ENCODE results near the gene AAK1. TPM values are rescaled to one million over a fixed set of nuclear protein-coding genes. Genes with fewer than 3 reads are reported as not detected.

AAK1 gene
- total RNA-seq, 1 experiment from 2014 or later, result 35.6 TPM

DNA sequence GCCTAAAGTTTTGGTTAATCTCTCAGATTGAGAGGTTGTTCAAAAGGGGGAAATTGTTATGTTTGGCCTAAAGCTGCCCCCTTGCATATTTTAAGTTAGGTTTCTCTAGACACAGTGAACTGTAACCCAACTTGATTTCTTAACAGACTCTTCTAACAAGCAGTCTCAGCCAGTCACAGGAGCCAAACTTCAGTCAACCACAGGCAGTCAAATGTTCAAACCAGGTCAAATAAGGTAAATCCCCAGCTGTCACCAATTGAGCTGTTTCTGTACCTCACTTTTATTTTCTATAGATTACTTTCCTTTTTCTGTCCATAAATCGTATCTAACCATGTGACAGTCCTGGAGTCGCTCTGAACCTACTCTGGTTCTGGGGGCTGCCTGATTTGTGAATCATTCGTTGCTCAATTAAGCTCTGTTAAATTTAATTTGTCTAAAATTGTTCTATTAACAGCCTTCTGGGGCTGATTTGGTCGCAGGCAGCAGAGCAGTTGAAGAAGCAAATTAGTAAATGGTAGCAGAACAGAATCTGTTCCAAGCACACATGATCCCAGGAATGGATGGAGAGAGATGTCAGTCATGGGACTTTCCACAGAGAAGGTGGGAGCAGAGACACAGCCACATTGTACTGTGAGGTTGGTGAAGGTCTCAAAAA lies 189.9 kb downstream of the AAK1 start:
- ChIA-PET POLR2A (interaction anchor here (1.4 kb wide), 1 partner anchor 16 kb away, joined by 3 read pairs; no protein-coding TSS in a partner anchor), CTCF (interaction anchor here (1.3 to 1.7 kb wide), 2 partner anchors 16 to 78 kb away, joined by 3 to 7 read pairs; partner anchors contain the start of gene NFU1)
- no peak overlapping the region for H3K4me3 Mint-ChIP-seq
- DNase-seq (ENCODE audit: low spot score), result no peak
- H3K4me1 Mint-ChIP-seq, result peaks cover 46% of the 10 kb centered on the region
- peaks cover 2% of the 10 kb centered on the region; the same call in 1 of the 2 replicates for H3K27me3 Mint-ChIP-seq (ENCODE audit: low read depth)
- no peak overlapping the region for H3K27ac Mint-ChIP-seq
- TF ChIP-seq, protein P1, sequence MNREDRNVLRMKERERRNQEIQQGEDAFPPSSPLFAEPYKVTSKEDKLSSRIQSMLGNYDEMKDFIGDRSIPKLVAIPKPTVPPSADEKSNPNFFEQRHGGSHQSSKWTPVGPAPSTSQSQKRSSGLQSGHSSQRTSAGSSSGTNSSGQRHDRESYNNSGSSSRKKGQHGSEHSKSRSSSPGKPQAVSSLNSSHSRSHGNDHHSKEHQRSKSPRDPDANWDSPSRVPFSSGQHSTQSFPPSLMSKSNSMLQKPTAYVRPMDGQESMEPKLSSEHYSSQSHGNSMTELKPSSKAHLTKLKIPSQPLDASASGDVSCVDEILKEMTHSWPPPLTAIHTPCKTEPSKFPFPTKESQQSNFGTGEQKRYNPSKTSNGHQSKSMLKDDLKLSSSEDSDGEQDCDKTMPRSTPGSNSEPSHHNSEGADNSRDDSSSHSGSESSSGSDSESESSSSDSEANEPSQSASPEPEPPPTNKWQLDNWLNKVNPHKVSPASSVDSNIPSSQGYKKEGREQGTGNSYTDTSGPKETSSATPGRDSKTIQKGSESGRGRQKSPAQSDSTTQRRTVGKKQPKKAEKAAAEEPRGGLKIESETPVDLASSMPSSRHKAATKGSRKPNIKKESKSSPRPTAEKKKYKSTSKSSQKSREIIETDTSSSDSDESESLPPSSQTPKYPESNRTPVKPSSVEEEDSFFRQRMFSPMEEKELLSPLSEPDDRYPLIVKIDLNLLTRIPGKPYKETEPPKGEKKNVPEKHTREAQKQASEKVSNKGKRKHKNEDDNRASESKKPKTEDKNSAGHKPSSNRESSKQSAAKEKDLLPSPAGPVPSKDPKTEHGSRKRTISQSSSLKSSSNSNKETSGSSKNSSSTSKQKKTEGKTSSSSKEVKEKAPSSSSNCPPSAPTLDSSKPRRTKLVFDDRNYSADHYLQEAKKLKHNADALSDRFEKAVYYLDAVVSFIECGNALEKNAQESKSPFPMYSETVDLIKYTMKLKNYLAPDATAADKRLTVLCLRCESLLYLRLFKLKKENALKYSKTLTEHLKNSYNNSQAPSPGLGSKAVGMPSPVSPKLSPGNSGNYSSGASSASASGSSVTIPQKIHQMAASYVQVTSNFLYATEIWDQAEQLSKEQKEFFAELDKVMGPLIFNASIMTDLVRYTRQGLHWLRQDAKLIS (CRISPR knock-in tag; IDR thresholded peaks at IDR 0.05; ENCODE audit: borderline replicate concordance), result no peak
- TF ChIP-seq, protein P2, sequence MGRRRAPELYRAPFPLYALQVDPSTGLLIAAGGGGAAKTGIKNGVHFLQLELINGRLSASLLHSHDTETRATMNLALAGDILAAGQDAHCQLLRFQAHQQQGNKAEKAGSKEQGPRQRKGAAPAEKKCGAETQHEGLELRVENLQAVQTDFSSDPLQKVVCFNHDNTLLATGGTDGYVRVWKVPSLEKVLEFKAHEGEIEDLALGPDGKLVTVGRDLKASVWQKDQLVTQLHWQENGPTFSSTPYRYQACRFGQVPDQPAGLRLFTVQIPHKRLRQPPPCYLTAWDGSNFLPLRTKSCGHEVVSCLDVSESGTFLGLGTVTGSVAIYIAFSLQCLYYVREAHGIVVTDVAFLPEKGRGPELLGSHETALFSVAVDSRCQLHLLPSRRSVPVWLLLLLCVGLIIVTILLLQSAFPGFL (CRISPR knock-in tag; IDR thresholded peaks at IDR 0.05; ENCODE audit: borderline replicate concordance), result no peak
- TF ChIP-seq, protein P3, sequence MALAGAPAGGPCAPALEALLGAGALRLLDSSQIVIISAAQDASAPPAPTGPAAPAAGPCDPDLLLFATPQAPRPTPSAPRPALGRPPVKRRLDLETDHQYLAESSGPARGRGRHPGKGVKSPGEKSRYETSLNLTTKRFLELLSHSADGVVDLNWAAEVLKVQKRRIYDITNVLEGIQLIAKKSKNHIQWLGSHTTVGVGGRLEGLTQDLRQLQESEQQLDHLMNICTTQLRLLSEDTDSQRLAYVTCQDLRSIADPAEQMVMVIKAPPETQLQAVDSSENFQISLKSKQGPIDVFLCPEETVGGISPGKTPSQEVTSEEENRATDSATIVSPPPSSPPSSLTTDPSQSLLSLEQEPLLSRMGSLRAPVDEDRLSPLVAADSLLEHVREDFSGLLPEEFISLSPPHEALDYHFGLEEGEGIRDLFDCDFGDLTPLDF (CRISPR knock-in tag; IDR thresholded peaks at IDR 0.05), result no peak
- TF ChIP-seq ATF1 (CRISPR knock-in tag; IDR thresholded peaks at IDR 0.05) (no peak), CBFB (CRISPR knock-in tag; IDR thresholded peaks at IDR 0.05; ENCODE audit: low read depth) (no peak), GABPB1 (CRISPR knock-in tag; IDR thresholded peaks at IDR 0.05) (no peak), CREB1 (CRISPR knock-in tag; IDR thresholded peaks at IDR 0.05) (no peak), ZNF138 (CRISPR knock-in tag; conservative IDR thresholded peaks at IDR 0.05) (no peak), SP1 (CRISPR knock-in tag; conservative IDR thresholded peaks at IDR 0.05) (no peak), ZBTB21 (CRISPR knock-in tag; IDR thresholded peaks at IDR 0.05; ENCODE audit: borderline replicate concordance) (no peak), FOXP1 (CRISPR knock-in tag; IDR thresholded peaks at IDR 0.05; ENCODE audit: borderline replicate concordance) (no peak), IRF2 (CRISPR knock-in tag; IDR thresholded peaks at IDR 0.05; ENCODE audit: borderline replicate concordance, low read depth) (no peak), ZNF121 (CRISPR knock-in tag; IDR thresholded peaks at IDR 0.05) (no peak), ZNF671 (CRISPR knock-in tag; IDR thresholded peaks at IDR 0.05) (no peak)
- TF ChIP-seq, protein P4, sequence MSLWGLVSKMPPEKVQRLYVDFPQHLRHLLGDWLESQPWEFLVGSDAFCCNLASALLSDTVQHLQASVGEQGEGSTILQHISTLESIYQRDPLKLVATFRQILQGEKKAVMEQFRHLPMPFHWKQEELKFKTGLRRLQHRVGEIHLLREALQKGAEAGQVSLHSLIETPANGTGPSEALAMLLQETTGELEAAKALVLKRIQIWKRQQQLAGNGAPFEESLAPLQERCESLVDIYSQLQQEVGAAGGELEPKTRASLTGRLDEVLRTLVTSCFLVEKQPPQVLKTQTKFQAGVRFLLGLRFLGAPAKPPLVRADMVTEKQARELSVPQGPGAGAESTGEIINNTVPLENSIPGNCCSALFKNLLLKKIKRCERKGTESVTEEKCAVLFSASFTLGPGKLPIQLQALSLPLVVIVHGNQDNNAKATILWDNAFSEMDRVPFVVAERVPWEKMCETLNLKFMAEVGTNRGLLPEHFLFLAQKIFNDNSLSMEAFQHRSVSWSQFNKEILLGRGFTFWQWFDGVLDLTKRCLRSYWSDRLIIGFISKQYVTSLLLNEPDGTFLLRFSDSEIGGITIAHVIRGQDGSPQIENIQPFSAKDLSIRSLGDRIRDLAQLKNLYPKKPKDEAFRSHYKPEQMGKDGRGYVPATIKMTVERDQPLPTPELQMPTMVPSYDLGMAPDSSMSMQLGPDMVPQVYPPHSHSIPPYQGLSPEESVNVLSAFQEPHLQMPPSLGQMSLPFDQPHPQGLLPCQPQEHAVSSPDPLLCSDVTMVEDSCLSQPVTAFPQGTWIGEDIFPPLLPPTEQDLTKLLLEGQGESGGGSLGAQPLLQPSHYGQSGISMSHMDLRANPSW (CRISPR knock-in tag; conservative IDR thresholded peaks at IDR 0.05; ENCODE audit: low read depth), result no peak
- TF ChIP-seq, protein P5, sequence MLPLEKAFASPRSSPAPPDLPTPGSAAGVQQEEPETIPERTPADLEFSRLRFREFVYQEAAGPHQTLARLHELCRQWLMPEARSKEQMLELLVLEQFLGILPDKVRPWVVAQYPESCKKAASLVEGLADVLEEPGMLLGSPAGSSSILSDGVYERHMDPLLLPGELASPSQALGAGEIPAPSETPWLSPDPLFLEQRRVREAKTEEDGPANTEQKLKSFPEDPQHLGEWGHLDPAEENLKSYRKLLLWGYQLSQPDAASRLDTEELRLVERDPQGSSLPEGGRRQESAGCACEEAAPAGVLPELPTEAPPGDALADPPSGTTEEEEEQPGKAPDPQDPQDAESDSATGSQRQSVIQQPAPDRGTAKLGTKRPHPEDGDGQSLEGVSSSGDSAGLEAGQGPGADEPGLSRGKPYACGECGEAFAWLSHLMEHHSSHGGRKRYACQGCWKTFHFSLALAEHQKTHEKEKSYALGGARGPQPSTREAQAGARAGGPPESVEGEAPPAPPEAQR (CRISPR knock-in tag; IDR thresholded peaks at IDR 0.05), result no peak
- TF ChIP-seq, protein P6, sequence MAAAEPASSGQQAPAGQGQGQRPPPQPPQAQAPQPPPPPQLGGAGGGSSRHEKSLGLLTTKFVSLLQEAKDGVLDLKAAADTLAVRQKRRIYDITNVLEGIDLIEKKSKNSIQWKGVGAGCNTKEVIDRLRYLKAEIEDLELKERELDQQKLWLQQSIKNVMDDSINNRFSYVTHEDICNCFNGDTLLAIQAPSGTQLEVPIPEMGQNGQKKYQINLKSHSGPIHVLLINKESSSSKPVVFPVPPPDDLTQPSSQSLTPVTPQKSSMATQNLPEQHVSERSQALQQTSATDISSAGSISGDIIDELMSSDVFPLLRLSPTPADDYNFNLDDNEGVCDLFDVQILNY (CRISPR knock-in tag; IDR thresholded peaks at IDR 0.05), result no peak
- ATAC-seq, result no peak
- no peaks in the 10 kb centered on the region for H3K9me3 Mint-ChIP-seq
- H3K36me3 Mint-ChIP-seq, result no peaks in the 10 kb centered on the region
